NCI-H345 (cell line): ENCODE measurements around the gene ZDHHC12.

Experiments used
- DNase-seq: peaks from one replicate; lab custom pipeline; 2025; lab: John Stamatoyannopoulos, UW

The ZDHHC12 gene

GRCh38 chr9:128723866-128724743 is at the start of gene ZDHHC12:
Gene ZDHHC12, minus strand, starts transcription at chr9:128724127. Its CDS starts 34 bp downstream, at chr9:128724093.
- DNase-seq = peak; percentile 99

DNA sequence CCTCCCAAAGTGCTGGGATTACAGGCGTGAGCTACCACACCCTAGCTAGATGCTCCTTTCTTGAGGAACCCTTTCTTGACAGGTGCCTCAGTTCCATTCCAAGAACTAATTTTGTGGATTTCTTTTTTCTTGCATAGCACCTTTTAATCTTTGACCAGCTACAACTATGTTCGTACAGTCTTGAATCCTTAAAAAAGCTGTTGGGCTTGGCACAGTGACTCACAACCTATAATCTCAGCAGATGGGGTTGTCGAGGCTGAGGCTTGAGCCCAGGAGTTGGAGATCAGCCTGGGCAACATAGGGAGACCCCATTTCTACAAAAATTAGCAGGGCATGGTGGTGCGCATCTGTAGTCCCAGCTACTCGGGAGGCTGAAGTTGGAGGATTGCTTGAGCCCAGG is 49.1 kb upstream of the ZDHHC12 start:
- DNase-seq = no peak

DNA sequence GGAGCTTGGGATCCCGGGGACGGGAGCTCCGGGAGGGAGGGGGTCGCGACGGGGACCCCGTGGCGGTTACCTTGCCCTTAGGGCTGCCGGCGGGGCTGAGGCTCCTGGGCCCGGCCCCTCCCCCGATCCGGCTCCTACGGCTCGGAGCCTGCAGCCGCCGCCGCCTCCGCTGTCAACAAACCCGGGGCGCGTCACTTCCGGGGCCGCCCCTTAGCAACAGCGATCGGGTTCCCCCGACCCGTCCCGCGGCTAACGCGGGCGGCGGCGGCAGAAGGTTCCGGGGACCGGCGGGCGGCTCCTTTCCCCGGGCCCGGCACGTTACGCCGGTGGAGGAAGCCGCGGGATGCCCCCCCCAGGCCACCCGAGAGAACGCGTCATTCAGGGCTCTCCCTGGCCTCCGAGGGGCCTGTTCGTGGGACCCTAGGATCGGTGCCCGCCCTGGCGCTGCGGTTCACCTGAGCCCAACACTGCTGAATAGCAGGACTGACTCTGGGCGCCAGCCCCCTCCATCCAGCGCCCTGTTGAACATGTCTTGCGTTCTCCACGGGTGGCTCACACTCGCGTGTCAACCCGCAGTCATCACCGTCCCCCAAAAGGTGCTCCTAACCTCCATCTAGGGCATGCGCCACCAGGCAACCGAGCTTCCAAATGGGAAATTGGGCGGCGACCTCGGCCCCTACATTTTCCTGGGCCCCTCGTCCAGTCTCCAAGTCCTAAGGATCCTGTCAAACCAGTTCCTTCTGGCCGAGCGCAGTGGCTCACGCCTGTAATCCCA is 48.0 kb upstream of the ZDHHC12 start, which contains the start of gene ZER1:
TSS of gene ZER1 (minus strand) at position 183 of the 775 bp plus-strand sequence. CDS start 16,362 bp downstream, outside the sequence.
- peak; percentile 94 for DNase-seq

GRCh38 chr9:128771094-128771721 is 47.3 kb upstream of the ZDHHC12 start:
- peak; percentile 30 for DNase-seq

DNA sequence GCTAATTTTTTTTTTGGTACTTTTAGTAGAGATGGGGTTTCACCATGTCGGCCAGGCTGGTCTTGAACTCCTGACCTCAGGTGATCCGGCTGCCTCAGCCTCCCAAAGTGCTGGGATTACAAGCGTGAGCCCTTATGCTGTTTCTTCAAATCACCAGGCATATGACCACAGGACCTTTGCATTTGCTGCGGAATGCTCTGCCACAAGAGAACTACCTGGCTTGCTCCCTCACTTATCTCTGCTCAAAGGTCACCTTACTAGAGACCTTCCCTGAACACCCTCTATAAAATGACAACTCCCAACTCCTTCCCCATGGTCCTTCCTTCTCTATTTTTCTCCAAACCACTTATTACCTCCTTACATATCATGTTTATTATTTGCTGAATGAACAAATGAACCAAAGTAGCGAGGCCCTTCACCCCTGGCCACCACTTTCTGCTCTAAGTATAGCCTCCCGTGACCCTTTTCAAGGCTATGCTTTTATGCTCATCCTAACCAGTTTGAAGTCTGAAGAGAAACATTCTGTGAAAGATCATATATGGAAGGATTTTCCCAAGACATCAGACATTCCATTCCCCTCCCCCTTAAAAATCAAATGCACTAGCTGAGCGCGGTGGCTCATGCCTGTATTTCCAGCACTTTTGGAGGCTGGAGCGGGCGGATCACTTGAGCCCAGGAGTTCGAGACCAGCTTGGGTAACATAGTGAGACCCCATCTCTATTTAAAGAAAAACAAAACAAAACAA is 46.5 kb upstream of the ZDHHC12 start:
- DNase-seq = no peak

DNA sequence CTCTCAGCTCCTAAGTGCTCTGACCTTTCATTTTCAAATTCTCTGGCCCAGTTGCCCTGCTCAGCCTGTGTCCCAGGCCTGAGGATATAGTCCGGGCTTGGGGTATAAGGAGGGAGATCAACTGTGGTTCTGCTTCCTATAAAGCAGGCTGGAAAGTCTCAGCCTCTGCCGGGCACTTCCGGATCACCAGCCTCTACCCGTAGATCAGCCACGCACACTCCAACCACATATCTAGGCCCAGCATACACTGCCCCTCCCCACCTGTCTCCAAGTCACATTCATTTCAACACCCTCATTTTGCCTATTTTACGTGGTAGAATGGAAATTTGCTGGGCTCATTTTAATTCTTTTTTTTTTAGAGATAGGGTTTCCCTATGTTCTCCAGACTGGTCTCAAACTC is 44.7 kb upstream of the ZDHHC12 start:
- DNase-seq = no peak

- DNase-seq = no peak
Observed at GRCh38 chr9:128765499-128765898, 41.6 kb upstream of the ZDHHC12 start.

DNA sequence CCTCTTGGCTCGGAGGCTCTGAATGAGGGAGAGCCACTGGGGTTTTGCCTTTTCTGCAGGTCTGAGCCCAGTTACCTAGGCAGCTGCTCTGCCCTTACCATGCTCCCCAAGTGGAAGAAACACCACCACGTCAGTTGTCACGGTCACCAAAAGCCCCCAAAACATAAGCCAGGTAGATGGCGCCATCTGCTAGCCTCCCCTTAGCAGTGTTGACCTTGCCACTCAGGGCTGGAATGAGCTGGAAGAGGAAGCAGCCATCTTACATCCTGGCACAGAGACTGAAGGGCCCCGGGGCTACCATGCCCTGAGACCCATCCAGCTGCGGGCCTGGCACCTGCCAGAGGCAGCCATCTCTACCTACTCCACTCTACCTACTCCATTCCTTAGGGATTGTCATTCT is 40.4 kb upstream of the ZDHHC12 start:
- no peak for DNase-seq

DNA sequence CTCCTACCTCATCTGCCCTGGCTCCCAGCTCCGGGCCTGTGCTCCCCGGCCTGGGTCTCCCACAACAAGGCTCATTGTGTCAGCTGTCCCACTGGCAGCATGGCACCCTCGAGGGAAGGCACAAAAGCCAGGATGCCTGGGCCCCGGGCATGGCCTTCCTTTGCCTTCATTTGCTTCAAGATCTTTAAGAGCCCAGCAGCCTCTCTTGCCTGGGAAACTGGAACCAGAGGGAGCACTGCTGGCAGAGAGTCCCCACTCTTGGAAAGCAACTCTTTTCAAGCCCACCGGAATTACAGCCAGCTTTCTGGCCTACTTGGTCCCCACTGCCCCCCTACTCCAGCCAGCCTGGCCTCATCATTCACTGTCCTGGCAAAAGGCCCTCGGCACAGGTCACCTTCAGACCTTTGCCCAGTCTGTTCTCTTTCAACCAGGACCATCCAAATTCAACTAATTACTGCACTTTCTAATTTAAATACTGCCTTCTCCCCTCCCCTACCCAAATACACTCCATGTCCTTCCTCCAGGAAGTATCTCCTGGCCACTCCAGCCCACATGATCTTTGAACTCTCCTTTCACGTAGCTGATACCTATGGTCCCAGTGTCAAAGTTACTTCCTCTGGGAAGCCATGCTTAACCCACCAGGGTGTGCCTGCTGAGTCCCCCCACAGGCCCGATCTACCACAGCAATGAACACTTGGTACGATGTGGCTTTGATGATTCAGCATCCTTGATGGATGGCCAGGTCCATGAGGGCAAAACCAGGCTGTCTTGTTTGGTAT is 38.9 kb upstream of the ZDHHC12 start:
- no peak for DNase-seq

DNA sequence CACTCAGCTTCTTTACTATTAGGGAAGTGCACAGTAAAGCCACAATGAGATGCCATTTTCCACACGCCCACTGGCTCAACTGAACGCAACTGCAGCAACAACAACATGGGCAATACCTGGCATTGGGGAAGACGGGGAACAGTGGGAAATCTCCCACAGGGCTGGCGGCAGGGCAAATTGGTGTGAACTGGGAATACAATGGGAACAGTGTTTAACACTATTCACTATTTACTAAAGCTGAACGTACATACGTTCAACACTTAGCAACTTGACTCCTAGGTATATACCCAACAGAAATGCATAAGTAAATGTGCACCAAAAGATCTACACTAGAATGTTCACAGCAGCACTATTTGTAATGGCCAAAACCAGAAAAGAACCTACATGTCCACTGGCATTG is 33.7 kb upstream of the ZDHHC12 start:
- DNase-seq = no peak

DNA sequence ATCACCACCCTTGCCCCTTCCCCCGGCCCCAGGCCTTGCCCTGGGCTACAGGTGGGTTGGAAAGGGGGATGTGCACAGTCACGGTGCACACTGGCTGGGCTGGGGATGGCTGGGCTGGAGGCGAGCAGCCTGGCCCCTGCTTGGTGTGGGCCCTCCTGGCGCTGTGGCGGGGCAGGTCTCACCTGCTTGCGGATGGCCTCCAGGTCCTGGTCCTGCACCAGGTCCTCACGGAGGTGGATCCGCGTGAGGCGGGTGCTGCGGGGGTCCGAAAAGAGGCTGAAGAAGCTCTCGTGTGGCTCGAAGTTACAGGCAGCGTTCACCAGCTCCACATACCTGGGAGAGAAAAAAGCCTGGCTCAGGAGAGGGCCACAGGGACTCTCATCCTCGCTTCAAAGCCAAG is 29.7 kb upstream of the ZDHHC12 start:
- no peak for DNase-seq

DNA sequence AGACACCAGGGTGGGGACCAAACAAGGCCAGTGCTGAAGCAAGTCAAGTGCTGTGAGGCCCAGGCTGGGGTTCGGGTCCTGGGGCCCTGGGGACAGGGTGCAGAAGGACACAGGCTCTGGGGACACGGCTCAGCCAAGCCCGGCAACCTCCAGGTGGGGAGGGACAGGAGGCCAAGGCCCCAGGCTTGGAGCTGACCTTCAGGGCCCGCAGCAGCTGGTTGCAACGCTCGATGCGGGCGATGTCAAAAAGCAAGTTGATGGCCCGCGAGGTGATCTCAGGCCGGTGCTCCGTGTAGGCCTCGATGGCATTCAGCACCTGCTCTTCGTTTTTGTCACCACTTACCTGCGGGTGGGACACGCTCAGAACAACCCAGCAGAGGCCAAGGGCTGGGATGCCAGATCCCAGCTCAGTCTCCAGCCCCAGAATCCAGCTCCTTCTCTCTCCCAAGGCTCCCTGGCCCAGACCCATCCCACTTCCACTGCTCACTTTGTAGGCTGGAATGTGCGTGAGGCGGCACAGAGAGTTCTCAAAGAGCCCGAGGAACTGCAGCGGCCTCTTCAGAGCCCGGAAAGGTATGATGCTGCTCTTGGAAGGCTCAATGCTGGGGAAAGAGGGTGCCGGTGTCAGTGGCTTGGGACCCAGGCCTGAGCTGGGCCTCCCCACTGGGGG is 27.1 kb upstream of the ZDHHC12 start:
- DNase-seq = no peak

DNA sequence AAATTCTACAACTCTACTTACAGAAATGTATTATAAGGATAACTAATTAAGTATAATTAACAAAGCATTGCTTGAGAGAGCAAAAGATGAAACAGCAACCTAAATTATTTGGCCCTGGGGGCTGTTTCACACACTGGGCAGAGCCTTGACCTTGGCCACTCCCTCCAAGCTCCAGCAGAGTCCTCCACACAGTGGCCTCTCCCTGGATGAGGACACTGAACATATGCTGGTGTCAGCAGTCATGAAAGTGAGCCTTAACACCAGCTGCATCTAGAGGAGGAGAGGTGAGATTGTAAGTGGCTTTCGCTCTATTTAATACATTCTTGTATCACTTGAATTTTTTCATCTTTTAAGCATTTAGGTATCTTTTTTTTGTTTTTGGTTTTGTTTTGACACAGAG is 23.3 kb upstream of the ZDHHC12 start:
- DNase-seq = no peak

- DNase-seq = no peak
Observed at GRCh38 chr9:128743421-128743820, 19.5 kb upstream of the ZDHHC12 start.

GRCh38 chr9:128742401-128742800 is 18.5 kb upstream of the ZDHHC12 start:
- no peak for DNase-seq

DNA sequence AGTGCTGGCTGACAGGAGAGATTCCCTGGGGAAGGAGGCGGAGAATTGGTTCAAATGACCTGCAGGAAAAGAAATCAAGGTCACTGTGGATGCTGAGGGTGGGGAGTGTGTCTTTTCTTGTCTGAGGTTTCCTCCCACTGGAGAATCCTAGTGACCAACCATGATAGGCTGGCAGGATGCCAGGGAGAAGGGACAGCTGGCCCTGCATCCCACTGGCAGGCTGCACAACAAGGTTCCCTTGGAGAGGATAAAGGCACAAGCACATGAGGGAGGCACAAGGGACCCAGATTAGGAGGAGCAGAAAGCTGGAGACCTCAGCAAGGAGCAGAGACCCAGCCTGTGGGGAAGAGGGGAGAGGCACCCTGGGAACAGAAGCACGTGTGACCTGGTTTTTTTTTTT is 11.4 kb upstream of the ZDHHC12 start:
- DNase-seq = no peak

DNA sequence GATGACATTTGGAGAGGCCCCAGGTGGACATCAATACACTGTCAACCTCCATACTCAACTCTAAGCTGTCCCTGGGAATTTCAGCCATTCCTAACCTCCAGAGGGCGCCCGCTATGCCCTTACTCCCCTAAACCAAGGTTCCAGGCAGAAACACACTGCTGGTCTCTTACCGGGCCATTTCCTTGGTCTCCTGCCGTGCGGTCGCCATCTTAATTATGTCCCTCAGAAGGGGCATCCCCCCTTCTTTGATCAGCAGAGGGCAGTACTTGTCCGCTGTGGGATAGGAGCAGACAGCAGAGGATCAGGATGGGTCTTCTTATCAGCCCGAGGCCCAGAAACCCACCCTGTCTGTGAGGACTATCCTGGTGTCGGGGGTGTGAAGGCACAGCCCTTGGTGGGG is 9.3 kb upstream of the ZDHHC12 start:
- peak; percentile 12 for DNase-seq

GRCh38 chr9:128732576-128732975 is 8.6 kb upstream of the ZDHHC12 start:
- DNase-seq = no peak

DNA sequence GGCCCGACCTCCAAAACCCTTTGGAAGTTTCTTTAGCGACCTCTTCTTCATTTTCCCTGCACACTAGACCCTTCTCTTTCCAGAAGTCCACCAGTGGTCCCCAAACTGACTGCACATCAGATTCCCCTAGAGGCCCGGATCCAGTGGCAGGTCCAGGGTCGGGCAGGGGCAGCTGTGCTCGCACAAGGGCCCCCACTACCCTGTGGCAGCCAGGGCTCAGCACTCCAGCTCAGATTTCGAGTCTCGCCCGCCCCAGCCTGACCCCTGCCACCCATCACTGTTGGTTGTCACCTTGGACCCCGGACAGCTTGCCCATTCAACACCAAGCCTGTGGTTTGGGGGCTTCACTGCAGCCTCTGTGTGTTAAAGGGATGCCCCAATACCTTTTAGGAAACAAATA is 7.8 kb upstream of the ZDHHC12 start:
- no peak for DNase-seq

- no peak for DNase-seq
Observed at GRCh38 chr9:128731093-128731492, 7.2 kb upstream of the ZDHHC12 start.
